HL-60/S4 treated with phorbol 12-myristate 13-acetate at 8.2 ng/mL for 4 days and 3 days (cell line): ENCODE measurements around the gene ANGPTL4.
"Not testable (repeated sequence)": the region's sequence is repeated elsewhere in the genome, so short reads cannot be mapped to it uniquely, and the experiment has no call there.

Experiments
- in situ Hi-C: fragments of 300-500 bp; cut with MboI; formaldehyde crosslinking; loops from 2 replicates; pipeline ENCODE4 v1.15.0; 2022; ENCODE audit warnings: low sequenced_read_pairs

The ANGPTL4 gene, protein sequence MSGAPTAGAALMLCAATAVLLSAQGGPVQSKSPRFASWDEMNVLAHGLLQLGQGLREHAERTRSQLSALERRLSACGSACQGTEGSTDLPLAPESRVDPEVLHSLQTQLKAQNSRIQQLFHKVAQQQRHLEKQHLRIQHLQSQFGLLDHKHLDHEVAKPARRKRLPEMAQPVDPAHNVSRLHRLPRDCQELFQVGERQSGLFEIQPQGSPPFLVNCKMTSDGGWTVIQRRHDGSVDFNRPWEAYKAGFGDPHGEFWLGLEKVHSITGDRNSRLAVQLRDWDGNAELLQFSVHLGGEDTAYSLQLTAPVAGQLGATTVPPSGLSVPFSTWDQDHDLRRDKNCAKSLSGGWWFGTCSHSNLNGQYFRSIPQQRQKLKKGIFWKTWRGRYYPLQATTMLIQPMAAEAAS

DNA sequence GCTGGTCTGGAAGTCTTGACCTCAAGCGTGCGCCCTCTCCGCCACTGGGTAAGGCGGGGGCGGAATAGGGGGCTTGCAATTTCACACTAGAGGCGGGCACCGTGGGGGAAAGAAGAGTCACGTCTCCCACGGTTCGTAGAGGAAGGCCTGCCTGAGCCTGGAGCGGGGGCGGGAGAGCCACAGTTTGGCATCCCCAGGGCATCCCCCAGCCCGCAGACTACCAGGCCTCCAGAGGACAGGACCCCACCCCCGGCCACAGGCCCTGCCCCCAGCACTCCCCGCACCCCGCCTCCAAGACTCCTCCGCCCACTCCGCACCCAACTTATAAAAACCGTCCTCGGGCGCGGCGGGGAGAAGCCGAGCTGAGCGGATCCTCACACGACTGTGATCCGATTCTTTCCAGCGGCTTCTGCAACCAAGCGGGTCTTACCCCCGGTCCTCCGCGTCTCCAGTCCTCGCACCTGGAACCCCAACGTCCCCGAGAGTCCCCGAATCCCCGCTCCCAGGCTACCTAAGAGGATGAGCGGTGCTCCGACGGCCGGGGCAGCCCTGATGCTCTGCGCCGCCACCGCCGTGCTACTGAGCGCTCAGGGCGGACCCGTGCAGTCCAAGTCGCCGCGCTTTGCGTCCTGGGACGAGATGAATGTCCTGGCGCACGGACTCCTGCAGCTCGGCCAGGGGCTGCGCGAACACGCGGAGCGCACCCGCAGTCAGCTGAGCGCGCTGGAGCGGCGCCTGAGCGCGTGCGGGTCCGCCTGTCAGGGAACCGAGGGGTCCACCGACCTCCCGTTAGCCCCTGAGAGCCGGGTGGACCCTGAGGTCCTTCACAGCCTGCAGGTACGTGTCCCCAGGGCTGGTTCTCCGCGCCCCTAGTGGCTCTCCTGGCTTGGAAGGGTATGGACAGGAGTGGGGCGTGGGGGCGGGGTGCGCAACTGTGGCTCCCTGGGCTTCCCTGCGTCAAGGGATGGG lies at the start of gene ANGPTL4:
TSS of gene ANGPTL4 (plus strand) at position 353 of the 969 bp plus-strand sequence. CDS start at position 520, 167 bp downstream.
- in situ Hi-C loops, result no loop called here

DNA sequence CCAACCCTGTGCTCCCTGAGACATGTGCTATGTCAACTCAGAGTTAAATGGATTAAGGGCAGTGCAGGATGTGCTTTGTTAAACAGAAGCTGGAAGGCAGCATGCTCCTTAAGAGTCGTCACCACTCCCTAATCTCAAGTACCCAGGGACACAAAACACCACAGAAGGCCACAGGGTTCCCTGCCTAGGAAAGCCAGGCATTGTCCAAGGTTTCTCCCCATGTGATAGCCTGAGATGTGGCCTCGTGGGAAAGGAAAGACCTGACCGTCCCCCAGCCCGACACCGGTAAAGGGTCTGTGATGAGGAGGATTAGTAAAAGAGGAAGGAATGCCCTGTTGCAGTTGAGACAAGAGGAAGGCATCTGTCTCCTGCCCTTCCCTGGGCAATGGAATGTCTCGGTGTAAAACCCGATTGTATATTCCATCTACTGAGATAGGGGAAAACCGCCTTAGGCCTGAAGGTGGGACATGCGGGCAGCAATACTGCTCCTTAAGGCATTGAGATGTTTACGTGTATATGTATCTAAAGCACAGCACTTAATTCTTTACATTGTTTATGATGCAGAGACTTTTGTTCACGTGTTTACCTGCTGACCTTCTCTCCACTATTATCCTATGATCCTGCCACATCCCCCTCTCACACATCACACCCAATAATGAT lies 48.8 kb upstream of the ANGPTL4 start:
- in situ Hi-C loops, result not testable (repeated sequence)

DNA sequence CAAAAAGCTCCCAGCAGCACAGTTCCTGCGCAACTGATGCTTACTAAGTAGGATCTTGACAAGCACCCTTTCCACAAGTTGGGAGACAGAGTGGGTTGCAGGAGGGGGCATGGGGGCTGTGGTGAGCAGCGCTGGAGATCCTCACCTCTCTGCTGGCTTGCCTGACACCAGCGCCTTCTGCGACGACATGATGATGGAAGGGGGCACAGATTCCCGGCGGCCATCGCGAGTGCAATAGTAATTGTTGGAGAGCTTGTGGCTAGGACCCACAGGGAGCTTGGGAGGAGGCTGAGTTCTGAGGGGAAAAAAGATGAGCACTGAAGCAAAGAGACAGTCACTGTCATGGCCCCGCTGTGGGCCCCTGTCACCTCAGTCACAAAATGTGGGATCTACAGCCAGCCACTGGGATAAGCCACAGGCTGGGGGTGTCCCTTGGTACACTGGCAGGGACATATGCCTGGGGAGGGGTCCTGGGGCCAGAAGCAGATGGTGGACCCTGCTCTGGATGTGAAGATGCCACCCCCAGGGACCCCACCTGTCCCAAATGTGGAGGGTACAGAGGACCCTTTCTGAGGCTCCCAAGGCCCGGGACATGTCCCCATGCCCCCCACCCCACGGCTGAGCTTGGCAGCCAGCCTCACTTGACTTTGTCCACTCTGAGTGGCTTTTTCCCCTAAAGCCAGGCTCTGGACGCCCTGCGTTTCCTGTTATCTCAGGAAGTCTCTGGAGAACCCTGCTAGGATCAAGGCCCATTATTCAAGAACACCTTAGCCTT lies 47.4 kb upstream of the ANGPTL4 start:
- in situ Hi-C loops, result no loop called here

DNA sequence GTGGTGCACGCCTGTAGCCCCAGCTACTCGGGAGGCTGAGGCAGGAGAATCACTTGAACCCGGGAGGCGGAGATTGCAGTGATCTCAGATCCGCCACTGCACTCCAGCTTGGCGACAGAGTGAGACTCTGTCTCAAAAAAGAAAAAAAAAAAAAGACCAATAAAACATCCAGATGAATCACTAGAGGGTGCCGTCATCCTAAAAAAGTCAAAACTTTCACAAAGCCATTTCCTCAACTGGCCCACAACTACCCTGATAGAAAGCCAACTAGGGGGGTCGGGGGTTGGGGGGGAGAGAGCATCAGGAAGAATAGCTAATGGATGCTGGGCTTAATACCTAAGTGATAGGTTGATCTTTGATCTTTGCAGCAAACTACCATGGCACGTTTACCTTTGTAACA lies 45.1 kb upstream of the ANGPTL4 start:
- in situ Hi-C loops, result not testable (repeated sequence)

DNA sequence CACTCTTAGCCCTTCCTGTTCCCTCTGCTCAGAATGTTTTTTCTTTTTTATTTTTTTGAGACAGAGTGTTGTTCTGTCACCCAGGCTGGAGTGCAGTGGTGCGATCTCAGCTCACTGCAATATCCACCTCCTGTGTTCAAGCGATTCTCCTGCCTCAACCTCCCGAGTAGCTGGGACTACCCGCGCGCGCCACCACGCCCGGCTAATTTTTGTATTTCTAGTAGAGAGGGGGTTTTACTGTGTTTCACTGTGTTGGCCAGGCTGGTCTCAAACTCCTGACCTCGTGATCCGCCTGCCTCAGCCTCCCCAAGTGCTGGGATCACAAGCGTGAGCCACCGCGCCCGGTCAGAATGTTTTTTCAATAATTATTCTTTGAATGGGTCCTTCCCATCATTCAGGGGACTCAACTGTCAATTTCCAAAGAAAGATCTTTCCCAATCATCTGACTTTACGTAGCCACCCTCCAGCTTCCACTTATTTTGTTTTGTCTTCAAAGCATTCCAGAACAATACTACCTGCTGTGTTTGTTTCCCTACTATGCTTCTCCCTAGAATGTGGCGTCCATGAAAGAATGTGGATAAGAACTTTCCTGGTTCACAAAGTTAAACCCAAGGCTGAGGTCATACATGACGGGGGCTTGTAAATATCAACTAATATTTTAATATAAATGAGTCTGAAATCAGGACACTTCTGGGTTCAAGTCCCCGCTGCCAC lies 44.0 kb upstream of the ANGPTL4 start:
- in situ Hi-C loops, result no loop called here

DNA sequence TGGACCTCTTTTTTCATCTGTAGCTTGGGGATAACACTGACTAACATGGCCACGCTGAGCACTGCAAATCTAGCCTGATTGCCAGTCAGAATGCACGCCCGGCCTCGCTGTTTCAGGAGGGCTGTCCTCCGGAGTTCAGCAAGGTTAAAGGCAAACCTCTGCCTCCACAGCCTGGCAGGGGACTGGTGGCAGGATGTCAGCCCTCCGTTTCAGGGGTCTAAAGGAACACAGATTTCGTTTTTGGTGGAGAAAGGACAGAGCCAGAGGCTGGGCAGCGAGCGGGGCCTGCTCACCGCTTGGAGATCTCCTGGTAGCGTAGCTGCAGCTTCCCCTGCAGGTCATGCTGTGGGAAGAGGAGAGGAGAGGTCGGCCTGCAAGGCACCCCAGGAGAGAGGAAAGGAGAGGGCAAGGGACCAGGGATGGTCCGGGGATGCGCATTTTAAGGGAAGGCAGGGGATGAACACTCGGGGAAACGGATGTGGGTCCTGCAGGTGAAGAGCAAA lies 43.3 kb upstream of the ANGPTL4 start:
- in situ Hi-C loops, result no loop called here

DNA sequence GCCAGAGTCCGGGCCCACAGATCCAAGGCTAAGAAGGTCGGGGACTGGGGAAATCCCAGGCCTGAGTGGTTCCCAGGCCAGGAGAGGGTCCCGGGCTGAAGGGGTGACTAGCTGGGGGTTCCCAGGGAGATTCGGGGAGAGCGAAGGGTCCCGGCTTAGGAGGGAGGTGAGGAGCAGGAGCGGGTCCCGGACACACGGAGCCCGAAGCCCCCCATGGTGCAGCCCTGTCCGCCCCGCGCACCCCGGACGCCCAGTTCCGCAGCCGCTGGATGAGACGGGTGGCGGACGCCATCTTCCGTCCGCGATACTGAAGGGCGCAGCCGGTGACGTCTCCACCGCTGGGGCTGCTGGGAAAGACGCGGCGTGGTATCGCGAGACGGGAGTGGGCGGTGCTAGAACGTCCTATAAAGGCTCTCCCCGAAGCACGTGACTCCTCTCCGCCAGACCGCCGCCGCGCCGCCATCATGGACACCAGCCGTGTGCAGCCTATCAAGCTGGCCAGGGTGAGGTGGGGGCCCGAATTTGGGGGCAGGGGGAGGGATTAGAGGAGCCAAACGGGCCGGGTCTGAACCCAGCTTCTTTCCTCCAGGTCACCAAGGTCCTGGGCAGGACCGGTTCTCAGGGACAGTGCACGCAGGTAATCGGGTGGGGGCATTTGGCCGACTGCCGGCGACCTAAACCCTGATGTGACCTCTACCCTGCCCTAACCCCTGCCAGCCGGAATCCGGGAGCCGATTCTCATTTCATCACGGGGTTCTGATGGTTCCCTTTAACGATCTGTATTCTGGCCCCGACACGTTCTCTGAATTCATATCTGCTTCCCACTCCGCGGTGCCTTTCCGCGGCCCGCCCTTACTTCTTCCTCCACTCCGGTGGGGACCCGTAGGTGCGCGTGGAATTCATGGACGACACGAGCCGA lies 42.6 kb upstream of the ANGPTL4 start, which contains the start of the genes NDUFA7 and RPS28:
TSS of gene NDUFA7 (minus strand) at position 309 of the 919 bp plus-strand sequence. CDS start at position 292, 17 bp downstream.
TSS of gene RPS28 (plus strand) at position 430 of the 919 bp plus-strand sequence. CDS start at position 465, 35 bp downstream.
- in situ Hi-C loops, result no loop called here

DNA sequence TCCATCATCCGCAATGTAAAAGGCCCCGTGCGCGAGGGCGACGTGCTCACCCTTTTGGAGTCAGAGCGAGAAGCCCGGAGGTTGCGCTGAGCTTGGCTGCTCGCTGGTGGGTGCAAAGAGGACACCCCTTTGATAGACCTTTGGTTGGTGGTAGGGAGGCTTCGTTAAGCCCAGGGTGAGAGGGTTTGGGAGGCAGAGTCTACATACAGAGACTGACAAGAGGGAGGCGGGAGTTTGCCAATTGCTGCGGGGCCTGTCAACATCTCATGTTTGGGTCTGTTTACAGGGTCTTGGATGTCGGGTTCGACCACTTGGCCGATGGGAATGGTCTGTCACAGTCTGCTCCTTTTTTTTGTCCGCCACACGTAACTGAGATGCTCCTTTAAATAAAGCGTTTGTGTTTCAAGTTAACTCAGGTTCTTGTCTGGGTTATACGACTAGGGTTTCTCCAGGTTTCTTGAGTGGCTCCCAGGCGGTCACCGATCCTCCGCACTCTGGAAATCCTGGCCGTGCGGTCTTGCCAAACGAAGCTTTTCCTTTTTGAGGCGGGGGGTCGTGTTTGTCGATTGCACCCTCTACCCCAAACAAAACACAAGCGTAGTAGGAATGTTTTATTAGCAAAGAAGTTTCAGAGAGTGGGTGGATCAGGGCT lies 41.8 kb upstream of the ANGPTL4 start:
- in situ Hi-C loops, result no loop called here

DNA sequence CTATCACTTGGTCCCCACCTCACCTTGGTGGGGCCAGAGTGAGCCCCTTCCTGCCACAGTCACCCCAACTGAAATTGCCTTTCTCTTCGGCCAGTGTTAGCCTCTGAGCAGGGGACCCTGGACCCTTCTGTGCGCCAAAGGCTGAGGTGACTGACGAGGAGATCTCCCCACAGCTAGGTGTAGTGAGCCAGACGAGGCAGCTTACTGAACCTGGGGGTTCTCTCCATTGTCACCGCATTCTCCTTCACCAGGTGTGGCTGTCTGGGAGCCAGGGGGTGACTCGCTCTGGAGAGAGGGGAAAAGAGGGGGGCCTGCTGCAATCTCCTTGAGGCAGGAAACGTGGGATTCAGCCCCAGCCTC lies 41.3 kb upstream of the ANGPTL4 start:
- in situ Hi-C loops, result no loop called here

DNA sequence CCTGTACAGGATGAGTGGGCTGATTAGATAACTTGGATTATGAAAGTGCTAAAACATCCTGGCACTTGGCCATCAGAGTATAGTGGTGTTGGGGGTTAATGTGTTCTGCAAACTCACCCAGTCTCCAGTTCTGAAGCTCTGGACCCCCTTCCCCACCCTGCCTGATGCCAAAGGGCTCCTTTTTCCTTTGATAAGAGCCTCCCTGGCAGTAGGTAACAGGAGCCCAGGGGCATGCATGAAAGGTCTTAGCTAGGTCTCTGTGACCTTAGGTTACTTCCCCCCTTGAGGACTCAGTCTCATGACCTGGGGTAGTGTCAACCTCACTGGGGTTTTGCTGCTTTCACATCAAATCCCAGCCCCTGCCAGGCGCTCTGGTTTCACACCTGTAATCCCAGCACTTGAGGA lies 40.2 kb upstream of the ANGPTL4 start:
- in situ Hi-C loops, result no loop called here

DNA sequence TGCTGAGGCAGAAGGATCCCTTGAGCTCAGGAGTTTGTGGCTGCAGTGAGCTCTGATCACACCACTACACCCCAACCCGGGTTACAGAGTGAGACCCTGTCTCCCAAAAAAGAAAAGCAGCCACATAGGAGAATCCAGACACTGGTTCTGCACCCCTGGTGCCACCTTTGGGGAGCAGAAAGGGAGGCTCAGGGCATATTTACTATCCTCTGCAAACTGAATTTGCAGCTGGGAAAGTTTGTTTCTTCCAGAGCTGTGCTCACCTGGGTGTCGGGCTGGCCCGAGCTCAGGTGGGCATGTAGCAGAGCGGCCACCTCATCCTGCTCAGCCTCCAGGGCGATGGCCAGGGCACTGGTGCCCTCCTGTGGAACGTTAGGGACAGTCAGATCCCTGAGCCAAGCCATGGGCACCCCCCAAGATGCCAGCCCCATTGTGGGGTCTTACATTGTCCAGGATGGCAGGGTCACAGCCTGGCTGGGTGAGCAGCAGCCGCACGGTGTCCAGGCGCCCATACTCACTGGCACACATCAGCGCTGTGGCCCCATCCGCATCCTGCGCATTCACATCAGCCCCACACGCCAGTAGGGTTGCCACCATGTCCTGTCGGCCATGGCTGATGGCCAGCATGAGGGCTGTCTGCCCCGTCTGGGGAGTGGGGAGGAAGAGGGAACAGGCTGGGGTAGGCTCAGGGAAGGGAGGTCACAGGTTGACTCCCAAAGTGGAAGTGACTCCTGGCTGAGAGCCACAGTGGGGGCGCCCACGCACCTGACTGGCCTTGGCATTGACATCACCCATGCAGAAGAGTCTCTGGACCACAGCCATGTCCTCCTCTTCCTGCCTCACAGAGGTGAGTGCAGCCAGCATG lies 39.5 kb upstream of the ANGPTL4 start:
- in situ Hi-C loops, result no loop called here

DNA sequence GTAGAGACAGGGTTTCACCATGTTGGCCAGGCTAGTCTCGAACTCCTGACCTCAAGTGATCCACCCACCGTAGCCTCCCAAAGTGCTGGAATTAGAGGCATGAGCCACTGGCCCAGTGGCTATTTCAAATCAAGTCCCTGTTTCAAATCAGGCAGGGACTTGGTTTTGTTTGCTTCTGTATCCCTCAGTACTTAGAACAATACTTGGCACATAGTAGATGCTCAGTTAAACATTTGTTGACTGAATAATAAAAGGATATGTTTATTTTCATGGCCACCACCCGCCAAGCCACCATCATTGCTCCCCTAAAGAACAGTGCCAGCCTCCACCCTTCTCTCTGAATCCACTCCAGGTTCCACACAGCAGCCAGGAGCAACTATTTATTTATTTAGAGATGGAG lies 38.5 kb upstream of the ANGPTL4 start:
- in situ Hi-C loops, result no loop called here

DNA sequence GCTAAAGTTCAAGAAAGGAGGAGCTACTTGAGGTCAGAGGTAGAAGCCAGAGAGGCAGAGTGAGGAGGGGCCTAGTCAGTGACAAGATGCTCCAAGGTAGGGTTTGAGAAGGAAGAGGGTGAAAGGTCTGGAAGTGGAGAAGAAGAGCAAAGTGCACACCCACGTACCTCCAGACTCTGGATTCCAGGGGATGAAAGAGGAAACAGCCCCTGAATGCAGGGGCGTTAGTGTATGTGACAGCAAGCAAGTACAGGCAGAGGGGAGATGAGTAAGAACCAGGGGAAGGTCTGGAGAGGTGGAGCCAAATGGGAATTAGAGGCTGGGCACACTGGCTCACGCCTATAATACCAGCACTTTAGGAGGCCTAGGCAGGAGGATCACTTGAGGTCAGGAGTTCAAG lies 34.0 kb upstream of the ANGPTL4 start:
- in situ Hi-C loops, result no loop called here

DNA sequence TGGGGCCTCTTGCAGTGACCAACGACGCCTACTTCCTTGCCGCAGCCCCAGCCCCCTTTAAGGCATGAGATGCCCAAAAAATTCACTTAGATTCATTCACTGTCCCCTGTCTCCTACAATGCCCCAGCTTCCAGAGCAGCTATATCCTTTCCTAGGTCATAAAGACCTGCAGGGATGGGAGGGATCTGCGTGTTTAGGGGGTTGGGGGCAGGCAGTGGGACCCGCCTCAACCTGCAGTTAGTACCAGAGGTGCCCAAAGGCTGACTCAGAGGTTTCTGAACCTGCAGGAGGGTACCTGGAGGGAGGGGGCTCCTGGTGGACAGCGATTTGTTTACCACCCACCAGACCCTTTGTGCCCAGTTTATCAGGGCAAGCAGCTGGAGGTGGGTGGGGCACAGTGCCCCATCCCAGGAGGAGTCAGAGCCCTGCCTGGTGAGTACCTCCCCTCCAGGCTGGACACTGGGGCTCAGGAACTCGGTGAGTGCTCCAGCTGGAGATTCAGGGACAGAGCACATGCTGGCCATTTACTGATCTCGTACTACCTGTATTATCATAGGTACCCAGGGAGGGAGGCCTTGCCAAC lies 32.6 kb upstream of the ANGPTL4 start:
- in situ Hi-C loops, result no loop called here

DNA sequence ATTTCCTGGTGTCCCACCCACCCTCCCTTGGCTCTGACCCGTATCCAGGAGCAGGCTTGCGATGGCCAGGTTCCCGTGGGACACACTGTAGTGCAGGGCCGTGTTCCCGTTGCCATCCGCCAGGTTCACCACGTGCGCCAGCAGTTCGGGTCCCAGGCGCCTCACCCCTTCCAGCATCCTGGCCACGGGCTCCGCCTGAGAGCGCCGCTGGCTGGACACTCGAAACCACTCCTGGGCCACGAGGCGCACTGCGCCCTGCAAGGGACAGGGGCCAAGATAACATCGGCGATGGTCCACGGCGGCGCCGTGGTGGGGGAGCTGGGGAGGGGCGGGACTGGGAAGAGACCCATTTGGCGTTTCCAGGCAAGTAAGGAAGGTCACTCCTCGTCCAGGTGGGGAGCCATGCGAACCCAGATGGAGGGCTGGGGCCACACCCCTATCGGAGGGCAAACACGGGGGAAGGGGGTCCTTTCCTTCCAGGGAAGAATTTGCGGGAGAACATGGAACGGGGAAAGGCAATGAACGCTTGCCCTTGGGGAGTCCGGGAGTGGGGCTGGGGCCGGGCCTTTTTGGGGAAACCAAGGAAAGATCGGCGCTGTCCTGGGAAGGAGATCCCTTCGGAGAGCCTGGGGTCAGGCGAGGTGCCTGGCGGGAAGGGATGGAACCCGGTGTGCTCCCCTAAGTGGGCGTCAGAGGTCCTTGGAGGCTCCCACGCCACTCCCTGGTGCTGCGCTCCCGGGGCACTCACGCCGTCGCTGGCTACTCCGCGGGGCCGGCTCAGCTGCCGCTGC lies 30.8 kb upstream of the ANGPTL4 start:
- in situ Hi-C loops, result no loop called here
